DMS79 treated with DMSO at 0.1 percent for 48 hours (cell line): ENCODE measurements around the gene REEP6.
A peak's percentile ranks its signal among the peaks of the same experiment; 100 is the strongest.
"Not testable (repeated sequence)": the region's sequence is repeated elsewhere in the genome, so short reads cannot be mapped to it uniquely, and the experiment has no call there.

Experiments
- DNase-seq: peaks from one replicate; lab custom pipeline; 2025; lab: John Stamatoyannopoulos, UW

Gene REEP6

DNA sequence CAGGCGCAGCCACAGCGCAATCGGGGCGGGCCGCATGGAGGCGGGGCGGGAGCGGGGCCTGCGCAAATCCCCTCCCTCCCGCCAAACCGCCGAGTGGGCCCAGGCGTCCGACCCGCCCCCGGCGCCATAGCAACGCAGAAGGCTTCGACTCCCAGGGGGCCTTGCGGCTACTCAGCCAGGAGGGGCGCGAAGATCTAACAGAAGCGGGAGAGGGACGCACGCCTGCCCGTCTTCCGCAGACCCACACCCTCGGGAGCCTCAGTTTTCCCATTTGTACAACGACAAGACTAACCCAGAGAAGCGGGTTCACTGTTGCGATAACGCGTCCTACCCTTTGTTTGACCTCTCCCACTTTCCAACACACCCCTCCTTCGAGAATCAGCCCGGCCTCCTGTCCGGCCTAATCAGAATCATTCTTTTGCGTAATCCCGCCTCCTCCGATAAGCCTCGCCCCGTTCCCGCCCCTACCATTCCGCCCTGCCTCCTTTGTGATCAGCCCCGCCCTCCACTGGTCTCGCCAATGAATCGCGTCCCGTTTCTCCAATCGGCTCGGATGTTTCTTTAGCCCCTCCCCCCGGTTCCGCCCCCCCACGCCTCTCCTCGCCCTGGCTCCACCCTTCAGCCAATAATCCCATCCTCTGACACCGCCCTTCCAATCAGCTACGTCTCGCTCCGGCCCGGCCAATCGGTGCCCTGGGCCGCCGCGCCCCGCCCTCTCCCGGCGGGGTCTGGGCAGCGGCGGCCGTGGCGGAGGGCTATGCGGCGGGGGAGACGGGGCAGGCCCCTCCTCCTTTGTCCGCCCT is 469 bp upstream of the REEP6 start, which contains the start of gene PCSK4:
Gene PCSK4 (minus strand): TSS at position 40 of the 803 bp plus-strand sequence. CDS start 4 bp downstream, at position 36.
- DNase-seq = peak; percentile 98

DNA sequence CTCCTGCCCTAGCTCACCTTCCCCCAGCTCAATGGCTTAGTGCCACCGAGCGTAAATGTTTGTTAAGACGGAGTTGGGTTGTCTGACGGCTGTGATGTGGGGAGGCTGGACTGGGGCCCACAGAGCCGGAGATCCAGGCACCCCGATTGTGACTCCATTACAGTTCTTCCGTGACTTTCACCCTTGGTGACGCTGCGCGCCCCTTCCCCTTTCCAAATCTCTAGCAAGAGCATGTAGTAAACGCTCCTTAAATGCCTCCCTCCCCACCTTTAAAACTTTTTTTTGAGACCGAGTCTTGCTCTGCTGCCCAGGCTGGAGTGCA is 829 bp downstream of the REEP6 start:
- DNase-seq = no peak

DNA sequence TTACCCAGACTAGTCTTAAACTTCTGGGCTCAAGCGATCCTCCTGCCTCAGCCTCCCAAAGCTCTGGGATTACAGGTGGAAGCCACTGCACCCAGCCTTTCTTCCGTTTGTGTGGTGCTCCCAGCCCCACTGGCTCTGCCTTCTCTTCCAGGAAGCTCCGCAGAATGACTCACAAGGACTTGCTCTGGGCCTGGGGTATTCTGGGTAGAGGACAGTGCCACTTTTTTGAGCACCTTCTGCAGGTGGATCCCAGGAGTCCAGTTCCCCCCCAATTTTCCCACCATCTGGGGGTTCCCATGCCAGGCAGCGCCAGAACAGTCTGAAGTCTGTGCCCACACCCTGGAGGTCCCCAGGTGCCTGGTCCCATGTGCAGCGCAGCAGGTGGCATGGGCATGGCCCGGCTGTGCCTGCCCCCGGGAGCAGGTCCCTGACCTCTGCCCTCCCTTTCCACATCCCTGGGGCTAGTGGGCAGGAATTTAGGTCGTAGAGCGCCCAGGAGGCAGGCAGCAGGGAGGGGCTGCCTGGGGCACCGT is 1.6 kb downstream of the REEP6 start:
- no peak for DNase-seq

DNA sequence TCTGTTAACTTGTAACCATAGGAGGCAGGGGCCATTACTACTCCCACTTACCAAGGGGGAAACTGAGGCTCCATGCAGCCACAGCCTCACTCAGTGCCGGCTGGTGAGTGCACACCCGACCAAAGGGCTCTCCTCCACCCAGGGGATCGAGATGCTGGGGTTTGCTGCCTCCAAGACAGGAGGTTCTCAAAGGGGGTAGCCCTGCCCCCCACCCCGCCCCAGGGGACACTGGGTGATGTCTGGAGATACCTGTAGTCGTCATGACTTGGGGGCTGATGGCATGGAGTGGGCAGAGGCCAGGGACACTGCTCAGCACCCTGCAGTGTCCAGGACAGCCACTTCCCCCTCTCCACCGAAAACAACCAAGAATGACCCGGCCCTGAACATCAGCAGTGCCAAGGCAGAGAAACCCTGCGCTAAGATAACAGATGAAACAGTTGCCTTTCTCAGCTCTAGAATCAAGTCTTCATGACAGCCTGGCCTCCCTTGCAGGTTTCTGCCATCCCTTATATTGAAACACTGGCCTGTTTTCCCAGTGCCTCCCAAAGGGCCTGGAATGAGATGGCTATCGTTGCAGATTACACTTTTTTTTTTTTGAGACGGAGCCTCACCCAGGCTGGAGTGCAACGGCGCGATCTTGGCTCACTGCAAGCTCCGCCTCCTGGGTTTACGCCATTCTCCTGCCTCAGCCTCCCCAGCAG is 3.3 kb downstream of the REEP6 start:
- no peak for DNase-seq

DNA sequence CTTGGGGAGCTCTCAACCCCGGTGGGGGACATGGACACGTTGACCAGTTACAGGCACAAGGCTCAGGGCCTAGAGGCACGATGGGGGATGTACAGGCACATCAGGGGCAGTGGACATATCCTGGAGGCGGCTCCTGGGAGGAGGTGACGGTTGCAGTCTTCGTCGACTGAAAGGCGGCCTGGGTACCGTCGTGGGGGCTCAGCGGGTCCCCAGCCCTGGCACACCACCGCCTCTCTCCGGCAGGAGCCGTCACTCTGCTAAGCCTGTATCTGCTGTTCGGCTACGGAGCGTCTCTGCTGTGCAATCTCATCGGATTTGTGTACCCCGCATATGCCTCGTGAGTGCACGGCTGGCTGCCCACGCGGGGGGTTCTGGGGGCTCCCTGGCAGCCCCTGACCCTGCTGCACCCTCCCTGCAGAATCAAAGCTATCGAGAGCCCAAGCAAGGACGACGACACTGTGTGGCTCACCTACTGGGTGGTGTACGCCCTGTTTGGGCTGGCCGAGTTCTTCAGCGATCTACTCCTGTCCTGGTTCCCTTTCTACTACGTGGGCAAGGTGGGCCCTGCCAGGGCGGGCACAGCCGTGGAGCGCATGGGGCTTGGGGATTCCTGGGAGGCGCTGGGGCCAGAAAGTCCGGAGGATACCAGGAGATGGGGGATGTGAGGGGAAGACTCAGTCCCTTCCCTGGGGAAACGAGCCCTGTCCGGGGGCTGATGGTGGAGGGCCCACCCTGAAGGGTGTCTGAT is 4.2 kb downstream of the REEP6 start:
- no peak for DNase-seq

DNA sequence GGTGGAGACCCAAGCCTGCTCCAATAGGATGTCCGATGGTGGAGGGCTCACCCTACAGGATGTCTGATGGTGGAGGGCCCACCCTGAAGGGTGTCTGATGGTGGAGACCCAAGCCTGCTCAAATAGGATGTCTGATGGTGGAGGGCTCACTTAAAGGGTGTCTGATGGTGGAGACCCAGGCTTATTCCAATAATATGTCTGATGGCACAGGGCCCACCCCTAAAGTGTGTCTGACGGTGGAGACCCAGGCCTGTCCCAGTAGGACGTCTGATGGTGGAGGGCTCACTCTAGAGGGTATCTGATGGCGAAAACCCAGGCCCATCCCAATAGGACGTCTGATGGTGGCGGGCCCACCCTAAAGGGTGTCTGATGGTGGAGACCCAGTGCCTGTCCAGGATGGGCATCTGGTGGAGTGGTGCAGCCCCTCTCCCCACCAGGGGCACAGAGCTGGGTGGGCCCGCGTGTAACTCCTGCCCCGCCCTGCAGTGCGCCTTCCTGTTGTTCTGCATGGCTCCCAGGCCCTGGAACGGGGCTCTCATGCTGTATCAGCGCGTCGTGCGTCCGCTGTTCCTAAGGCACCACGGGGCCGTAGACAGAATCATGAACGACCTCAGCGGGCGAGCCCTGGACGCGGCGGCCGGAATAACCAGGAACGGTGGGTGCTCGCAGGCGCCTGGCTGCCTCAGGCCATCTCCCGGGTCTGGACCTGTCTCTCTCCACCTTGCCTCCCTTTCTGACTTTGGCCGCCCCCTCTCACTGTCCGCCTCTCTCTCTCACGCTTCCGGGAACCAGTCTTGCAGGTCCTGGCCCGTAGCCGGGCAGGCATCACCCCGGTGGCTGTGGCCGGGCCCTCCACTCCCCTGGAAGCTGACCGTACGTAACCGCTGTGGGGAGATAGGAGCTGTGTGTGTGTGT is 5.1 kb downstream of the REEP6 start:
- DNase-seq = no peak

DNA sequence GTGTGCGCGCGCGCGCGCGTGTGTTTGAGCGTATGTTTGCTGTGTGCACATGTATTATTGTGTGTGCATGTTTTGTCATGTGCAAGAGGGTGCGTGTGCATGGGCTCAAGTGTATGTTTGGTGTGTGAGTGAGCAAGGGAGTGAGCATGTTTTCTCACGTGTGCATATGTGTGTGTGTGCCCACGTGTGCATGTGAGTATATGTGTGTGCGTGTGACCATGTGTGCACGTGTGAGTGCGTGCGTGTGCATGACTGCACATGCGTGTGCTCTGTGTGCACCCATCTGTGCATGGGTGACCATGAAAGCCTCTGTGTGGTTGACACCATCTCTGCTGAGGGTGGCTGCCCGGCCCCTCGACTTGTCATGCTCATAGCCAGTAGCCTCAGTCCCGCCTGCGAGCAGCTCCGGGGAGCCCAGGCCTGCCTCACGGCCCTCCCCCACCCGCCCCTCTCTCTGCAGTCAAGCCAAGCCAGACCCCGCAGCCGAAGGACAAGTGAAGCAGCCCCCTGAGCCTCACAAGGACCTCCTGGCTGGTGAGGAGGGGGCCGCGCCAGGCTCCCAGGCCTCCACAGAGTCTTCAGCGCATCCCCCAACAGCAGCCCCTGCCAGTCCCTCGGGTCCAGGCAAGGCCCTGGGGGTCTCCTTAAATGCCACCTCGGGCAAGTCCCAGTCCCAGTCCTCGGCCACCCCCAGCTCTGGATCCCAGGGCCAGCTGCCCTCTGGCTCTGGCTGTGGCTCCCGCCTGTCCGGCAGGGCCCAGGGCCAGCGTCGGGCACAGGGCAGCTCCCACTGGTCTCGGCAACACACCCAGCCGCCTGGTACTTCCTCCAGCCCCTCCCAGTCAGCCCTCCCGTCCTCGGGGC is 6.0 kb downstream of the REEP6 start:
- DNase-seq = no peak

DNA sequence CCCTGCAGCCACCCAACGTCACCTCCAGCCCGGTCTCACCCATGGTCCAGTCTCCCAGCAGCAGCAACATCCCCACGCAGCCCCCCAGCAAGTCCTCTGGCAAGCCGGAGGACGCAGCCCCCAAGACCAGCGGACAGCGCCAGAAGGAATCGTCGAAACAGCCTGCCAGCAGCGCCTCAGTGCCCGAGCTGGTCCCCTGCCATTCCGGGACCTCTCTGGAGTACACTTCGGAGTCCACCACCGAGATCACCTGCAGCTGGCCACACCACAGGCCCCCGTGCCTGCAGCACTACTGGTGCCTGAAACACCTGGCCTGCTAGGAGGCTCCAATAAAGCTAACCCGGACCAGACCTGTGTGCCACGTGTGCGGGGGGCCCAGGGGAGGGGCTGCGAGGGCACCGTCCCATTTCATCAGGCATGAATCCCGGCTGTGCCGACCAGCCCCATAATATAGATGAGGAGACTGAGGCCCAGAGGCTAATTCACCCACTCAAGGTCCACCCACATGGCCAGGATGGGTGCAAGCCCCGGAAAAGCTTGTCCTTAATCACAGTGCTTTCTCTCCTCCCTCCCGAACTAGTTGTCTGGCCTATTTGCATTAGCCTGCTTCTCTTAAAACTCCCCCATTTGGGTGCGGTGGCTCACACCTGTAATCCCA is 6.7 kb downstream of the REEP6 start:
- no peak for DNase-seq

DNA sequence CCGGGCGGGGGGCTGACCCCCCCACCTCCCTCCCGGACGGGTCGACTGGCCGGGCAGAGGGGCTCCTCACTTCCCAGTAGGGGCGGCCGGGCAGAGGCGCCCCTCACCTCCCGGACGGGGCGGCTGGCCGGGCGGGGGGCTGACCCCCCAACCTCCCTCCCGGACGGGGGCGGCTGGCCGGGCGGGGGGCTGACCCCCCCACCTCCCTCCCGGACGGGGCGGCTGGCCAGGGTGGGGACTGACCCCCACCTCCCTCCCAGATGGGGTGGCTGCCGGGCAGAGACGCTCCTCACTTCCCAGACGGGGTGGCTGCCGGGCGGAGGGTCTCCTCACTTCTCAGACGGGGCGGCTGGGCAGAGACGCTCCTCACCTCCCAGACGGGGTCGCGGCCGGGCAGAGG is 8.2 kb downstream of the REEP6 start:
- DNase-seq = not testable (repeated sequence)

DNA sequence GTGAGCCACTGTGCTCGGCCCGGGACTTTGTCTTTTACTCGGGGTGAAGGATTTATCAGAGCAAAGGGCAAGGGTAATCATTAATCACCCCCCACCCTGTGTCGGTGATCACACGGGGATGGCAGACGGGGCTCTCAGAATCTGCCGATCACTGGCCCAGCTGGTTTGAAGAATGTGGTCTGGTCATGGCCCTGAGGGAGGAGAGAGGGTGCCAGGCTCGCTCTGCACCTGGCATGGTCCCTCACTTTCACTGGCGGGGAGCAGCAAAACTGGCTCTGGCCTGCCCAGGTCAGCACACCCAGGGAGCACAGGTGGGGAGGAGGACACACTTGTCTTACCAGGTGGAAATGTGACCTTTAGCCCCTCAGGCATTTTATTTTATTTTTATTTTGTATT is 10.2 kb downstream of the REEP6 start:
- no peak for DNase-seq

DNA sequence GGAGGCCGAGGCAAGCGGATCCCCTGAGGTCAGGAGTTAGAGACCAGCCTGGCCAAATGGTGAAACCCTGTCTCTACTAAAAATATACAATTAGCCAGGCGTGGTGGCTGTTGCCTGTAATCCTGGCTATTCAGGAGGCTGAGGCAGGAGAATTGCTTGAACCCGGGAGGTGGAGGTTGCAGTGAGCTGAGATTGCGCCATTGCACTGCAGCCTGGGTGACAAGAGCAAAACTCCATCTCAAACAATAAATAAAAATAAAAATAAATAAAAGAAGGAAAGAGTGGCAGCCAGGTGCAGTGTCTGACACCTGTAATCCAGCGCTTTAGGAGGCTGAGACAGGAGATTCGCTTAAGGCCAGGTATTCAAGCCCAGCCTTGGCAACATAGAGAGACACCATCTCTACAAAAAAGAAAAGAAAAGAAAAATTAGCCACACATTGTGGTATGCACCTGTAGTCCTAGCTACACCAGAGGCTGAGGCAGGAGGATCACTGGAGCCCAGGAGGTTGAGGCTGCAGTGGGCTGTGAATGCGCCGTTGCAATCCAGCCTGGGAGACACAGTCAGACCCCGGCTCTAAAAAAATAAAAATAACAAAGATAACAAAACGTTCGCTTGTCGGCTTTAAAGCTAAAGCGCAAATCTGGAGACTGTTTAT is 11.6 kb downstream of the REEP6 start:
- no peak for DNase-seq

DNA sequence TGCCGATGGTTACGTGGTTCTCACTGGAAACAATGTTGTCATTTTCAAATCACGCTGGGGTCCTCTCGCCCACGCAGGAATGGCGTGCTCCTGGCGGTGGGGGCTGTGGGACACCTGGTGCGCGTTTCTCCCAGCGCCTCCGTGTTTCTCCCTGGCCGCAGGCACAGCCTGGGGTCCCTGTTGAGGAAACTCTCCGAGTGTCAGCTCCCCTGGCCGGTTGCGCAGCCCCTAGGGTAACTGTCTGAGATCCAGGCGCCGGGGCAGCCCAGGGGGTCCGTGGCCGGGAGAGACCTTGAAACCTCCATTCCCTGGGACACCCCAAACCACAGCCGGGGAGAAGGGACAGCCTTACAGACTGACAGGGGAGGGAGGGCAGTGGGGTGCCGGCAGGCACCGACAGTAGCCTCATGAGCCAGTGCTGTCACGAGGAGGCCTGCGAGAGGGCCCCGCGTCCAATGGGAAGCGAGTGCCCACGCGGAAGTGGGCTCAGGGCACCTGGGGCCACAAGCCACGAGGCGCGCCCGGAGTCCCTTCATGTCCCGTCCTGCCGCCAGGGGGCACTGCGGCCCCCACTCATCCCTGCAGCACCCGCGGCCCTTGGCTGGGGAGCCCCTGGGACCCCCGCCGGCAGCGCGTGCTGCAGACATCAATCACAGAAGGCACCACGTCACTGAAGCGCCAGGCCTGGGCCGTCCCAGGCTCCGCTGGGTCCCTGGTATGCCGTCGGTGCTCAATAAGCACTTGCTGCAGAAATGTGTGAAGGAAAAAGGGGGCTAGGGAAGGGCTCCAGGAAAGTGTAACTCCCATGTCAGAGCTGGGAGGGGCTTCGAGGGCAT is 12.3 kb downstream of the REEP6 start:
- DNase-seq = no peak

DNA sequence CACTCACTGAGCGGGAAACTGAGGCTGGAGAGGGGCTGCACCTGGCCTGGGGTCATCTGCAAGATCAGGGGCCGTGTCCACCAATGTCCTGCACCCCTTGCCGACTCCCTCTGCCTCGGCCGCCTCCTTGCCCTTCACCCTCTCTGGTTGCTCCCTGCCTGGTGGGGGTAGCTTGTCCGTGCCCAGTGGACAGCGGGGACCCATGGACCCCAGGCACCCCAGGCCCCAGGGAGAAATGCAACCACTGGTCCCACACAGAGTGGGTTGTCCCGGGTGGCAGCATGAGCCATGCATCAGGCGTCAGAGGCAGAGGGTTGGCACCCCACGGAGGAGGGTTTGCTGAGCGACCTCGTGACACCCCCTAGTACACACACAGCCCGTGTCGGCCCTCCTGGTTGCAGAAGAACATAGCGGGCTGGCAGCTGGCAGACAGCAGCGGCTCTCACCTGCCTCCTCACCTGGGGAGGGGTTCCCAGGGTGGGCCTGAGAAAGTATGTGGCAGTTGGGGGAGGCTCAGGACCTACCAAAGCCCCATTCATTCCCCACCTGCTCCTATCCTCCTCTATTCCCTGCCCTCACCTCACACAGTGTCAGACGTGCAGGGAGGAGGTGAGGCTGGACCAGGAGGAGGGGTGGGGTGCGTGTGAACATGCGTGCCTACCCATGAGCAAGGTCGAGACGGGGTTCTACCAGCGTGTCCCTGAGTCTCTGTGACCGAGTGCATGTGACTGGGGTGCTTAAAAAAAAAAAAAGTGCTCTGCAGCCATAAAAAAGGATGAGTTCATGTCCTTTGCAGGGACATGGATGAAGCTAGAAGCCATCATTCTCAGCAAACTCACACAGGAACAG is 13.2 kb downstream of the REEP6 start:
- no peak for DNase-seq

DNA sequence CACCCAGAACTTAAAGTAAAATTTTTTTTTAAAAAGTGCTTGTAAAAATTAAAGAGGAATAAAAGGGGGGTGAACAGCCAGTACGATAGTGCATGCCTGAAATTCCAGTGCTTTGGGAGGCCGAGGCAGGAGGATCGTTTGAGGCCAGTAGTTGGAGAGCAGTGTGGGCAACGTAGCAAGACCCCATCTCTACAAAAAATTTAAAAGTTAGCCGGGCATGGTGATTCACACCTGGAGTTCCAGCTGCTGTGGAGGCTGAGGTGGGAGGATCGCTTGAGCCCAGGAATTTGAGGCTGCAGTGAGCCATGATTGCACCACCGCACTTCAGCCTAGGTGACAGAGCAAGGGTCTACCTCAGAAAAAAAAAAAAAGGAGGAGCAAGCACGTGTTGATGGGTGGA is 14.0 kb downstream of the REEP6 start:
- DNase-seq = no peak

DNA sequence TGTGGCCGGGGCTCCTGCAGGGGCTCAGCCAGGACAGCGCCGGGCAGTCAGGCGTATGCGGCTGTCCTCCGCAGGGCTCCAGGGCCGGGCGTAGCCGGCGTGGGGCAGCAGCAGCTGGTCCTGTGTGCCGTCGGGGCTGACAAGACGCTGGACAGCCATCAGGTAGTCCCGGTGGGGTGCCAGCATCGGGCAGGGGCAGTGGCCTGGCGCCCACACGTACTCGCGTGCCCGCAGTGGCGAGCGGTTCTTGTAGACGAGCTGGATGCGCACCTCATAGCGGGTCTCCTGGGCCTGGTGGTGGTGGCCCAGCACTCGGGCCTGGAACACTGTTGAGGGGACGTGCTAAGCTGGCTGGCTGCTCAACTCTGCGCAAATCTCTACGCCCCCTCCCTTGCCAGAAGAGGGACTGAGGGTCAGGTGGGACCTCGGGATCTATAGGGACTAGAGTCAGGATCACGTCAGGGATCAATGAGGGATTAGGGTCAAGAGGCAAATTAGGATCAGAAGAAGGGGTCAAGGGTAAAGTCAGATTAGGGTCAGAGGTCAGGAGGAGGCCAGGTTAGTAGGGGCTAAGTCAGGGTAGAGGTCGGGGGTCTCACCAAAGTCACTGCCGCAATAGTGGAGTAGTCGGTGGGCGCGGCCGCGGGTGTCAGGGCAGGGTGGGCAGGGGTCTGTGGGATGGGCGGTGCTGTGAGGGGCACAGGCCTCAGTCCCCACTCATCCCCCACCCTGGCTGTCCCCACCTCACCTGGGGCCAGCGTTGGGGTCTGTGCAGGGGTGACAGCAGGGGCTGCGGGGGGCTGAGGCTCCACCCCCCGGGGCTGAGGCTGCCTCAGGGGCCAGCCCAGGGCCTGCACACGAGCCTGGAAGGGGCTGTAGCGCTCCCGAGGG is 15.3 kb downstream of the REEP6 start:
- no peak for DNase-seq

DNA sequence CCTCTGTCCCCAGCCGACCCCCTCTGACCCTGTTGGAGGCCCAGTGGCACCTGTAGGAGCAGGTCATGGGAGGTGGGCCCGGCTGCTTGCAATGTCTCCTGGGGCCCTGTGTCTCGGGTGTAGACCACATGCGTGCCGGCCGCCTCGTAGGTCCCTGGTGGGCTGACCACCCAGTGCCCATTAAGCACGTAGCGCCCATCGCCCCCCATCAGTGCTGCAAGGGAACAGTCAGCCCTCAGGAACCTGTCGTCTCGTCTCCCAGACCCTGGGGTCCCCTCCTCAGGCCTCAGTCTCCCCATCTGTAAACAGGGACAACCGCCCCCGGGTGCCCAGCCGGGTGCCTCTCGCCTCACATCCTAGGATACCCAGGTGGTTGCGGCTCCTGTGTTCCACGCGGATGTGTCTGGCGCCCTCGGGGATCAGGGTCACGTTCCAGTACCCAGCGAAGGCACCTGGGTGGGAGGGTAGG is 16.2 kb downstream of the REEP6 start:
- DNase-seq = no peak
